K562 (cell line): ENCODE measurements around the gene NRG2. TPM values are rescaled to one million over a fixed set of nuclear protein-coding genes. Genes with fewer than 3 reads are reported as not detected.

ENCODE experiments used
- ATAC-seq: fragments of 200-7000 bp; cut with Tn5 transposase; 3 replicates; pipeline ENCODE4 v1.9.1; 2020; ENCODE audit warnings: moderate library complexity
- BruUV-seq: library from RNA; stranded (reverse); fragments of 400-500 nt; replicated peaks from 2 replicates; lab custom pipeline; 2021; lab: Mats Ljungman, UMichigan
- CTCF ChIA-PET: fragments of 300-600 bp; formaldehyde crosslinking; extraction: SDS; loops from one replicate; lab custom pipeline; 2021; ENCODE audit warnings: low intra/inter-chr PET ratio; lab: Yijun Ruan, JAX
- POLR2A ChIA-PET: fragments of 300-600, 350-650 bp; sonication (Branson Sonifier 250); formaldehyde crosslinking; extraction: SDS; loops from one replicate; lab custom pipeline; 2021; ENCODE audit warnings: antibody characterized with exemption, inconsistent platforms; lab: Yijun Ruan, JAX
- DNase-seq, 4 experiments: peaks; one replicate each; pipeline versions ENCODE4 v3.0.0 to v3.0.0-alpha.2; 2011 to 2018; ENCODE audit warnings: low spot score in 3 of 4, mixed read lengths in 3 of 4; ENCODE audit errors: extremely low read depth in 1 of 4
- FAIRE-seq: peaks from 2 replicates; lab custom pipeline; 2011; peaks lifted over from hg19 to GRCh38; lab: Jason Lieb, UNC
- H2AFZ ChIP-seq: 2 replicates; pipeline ENCODE4 v1.6.0; 2011; ENCODE audit warnings: low read depth, low read length, control low read depth, inconsistent platforms
- H3K27ac ChIP-seq: fragments of 200-600 bp; 3 replicates; pipeline ENCODE4 v1.8.0; 2011; ENCODE audit warnings: low read depth, mild to moderate bottlenecking, control low read depth, inconsistent platforms, low read length, moderate library complexity, mixed read lengths; ENCODE audit errors: extremely low read depth
- H3K27me3 ChIP-seq, 2 experiments: fragments of 300-600 bp in 1 of 2; 2 replicates in 1 of 2; 3 replicates in 1 of 2; pipeline versions ENCODE4 v1.6.0 to v1.8.0; 2011; ENCODE audit warnings: inconsistent platforms in 2 of 2, low read length in 2 of 2, mild to moderate bottlenecking in 1 of 2, mixed read lengths in 1 of 2, moderate library complexity in 1 of 2; ENCODE audit not compliant: control insufficient read depth in 2 of 2, insufficient read depth in 2 of 2
- H3K36me3 ChIP-seq: fragments of 300-600 bp; 3 replicates; pipeline ENCODE4 v1.8.0; 2011; ENCODE audit warnings: mild to moderate bottlenecking, low read length, inconsistent platforms; ENCODE audit not compliant: control insufficient read depth, insufficient read depth
- H3K4me1 ChIP-seq, 2 experiments: fragments of 200-600 bp in 1 of 2; replicated peaks in 1 of 2; 2 replicates in 1 of 2; 3 replicates in 1 of 2; pipeline versions ENCODE4 v1.5.1 to v1.8.0; 2011; ENCODE audit warnings: inconsistent platforms in 2 of 2, low read length in 2 of 2, mild to moderate bottlenecking in 1 of 2, mixed read lengths in 1 of 2, moderate library complexity in 1 of 2; ENCODE audit not compliant: control insufficient read depth in 2 of 2, insufficient read depth in 2 of 2
- H3K4me2 ChIP-seq: 2 replicates; pipeline ENCODE4 v1.6.1; 2011; ENCODE audit warnings: low read length, control low read depth, inconsistent platforms, mixed read lengths; ENCODE audit not compliant: insufficient read depth
- H3K4me3 ChIP-seq: fragments of 200-600 bp; sonication (generic), shearing (Covaris generic); 2 replicates; pipeline ENCODE4 v1.5.1; 2016; ENCODE audit warnings: control low read depth, inconsistent platforms
- H3K79me2 ChIP-seq: fragments of 200-600 bp; 3 replicates; pipeline ENCODE4 v1.8.0; 2011; ENCODE audit warnings: low read length, inconsistent platforms; ENCODE audit not compliant: control insufficient read depth, insufficient read depth
- H3K9ac ChIP-seq, 2 experiments: 2 replicates each; pipeline versions ENCODE4 v1.6.0 to v1.6.1; 2011; ENCODE audit warnings: low read depth in 2 of 2, low read length in 2 of 2, control low read depth in 1 of 2, inconsistent platforms in 1 of 2, mild to moderate bottlenecking in 1 of 2, mixed read lengths in 1 of 2; ENCODE audit not compliant: insufficient read depth in 1 of 2
- H3K9me1 ChIP-seq: one replicate; pipeline ENCODE4 v1.6.0; 2011; ENCODE audit warnings: inconsistent platforms, mild to moderate bottlenecking, low read length, moderate library complexity; ENCODE audit not compliant: control insufficient read depth, insufficient read depth
- H3K9me3 ChIP-seq: replicated peaks from 2 replicates; pipeline ENCODE4 v1.5.1; 2011; ENCODE audit warnings: low read depth, low read length, inconsistent platforms; ENCODE audit not compliant: control insufficient read depth, insufficient read depth
- H4K20me1 ChIP-seq: replicated peaks from 2 replicates; pipeline ENCODE4 v1.6.1; 2011; ENCODE audit warnings: low read length, inconsistent platforms, mixed read lengths; ENCODE audit not compliant: control insufficient read depth, insufficient read depth
- CHD2 ChIP-seq: IDR thresholded peaks from 2 replicates; pipeline ENCODE4 v1.6.1; 2011; ENCODE audit warnings: low read depth, low read length
- EP300 ChIP-seq: IDR thresholded peaks from 2 replicates; pipeline ENCODE4 v1.6.1; 2012; ENCODE audit warnings: low read length, improper control_type of control experiment
- IRF9 ChIP-seq: fragments of 450-650 bp; IDR thresholded peaks from 2 replicates; pipeline ENCODE4 v1.6.1; 2016; ENCODE audit warnings: missing biosample characterization, missing genetic modification characterization
- KAT8 ChIP-seq: fragments of 450-650 bp; IDR thresholded peaks from 2 replicates; pipeline ENCODE4 v1.6.1; 2016; ENCODE audit warnings: low read depth, mild to moderate bottlenecking
- REST ChIP-seq, 2 experiments: fragments of 450-650 bp; formaldehyde crosslinking in 1 of 2; IDR thresholded peaks; 2 replicates each; pipeline versions ENCODE4 v1.4.0 to v1.6.1; 2014 to 2020; ENCODE audit warnings: mild to moderate bottlenecking in 2 of 2, borderline replicate concordance in 1 of 2, low read depth in 1 of 2
- STAT5B ChIP-seq: fragments of 250-450 bp; sonication (Bioruptor Pico); IDR thresholded peaks from 2 replicates; pipeline ENCODE4 v1.8.0; 2021; ENCODE audit warnings: mild to moderate bottlenecking, inconsistent platforms
- TAF9B ChIP-seq: fragments of 450-650 bp; IDR thresholded peaks from 2 replicates; pipeline ENCODE4 v1.6.1; 2018; ENCODE audit warnings: mild to moderate bottlenecking; ENCODE audit not compliant: partially characterized antibody
- ZKSCAN3 ChIP-seq: fragments of 250-450 bp; sonication (Bioruptor Pico); IDR thresholded peaks from 2 replicates; pipeline ENCODE4 v1.4.0; 2020
- ZNF277 ChIP-seq: fragments of 250-450 bp; sonication (Bioruptor Pico); IDR thresholded peaks from 2 replicates; pipeline ENCODE4 v1.8.0; 2022; ENCODE audit warnings: inconsistent platforms, mild to moderate bottlenecking, moderate library complexity, borderline replicate concordance
- ZNF324 ChIP-seq: fragments of 250-450 bp; sonication (Bioruptor Pico); IDR thresholded peaks from 2 replicates; pipeline ENCODE4 v1.4.0; 2020; ENCODE audit warnings: mild to moderate bottlenecking
- WGBS: fragments of 100-300 bp; shearing (Covaris generic); methylation state at CpG from one replicate; pipeline ENCODE4 v1.1.6; 2016; ENCODE audit warnings: low coverage, mixed read lengths; ENCODE audit not compliant: insufficient coverage; ENCODE audit errors: missing lambda C conversion rate; 5-methylcytosine and 5-hydroxymethylcytosine counted together
- in situ Hi-C: fragments of 300-500 bp; cut with MboI; formaldehyde crosslinking; loops from 4 replicates; pipeline ENCODE4 v1.15.0; 2018; ENCODE audit warnings: inconsistent platforms, mixed read lengths
- intact Hi-C: fragments of 100-400 bp; cut with micrococcal nuclease; formaldehyde crosslinking; loops from 2 replicates; pipeline ENCODE4 v1.14.2; 2022
- polyA plus RNA-seq, 8 experiments: library from polyadenylated mRNA; depleted of rRNA in 4 of 8; stranded (reverse) in 5 of 8; unstranded in 3 of 8; fragments of >200 nt; fragmentation: Nextera tagmentation in 2 of 8; fragmentation: Illumina TruSeq in 1 of 8; extraction: Ambion mirVana in 2 of 8; extraction: Trizol in 1 of 8; gene quantifications; 2 replicates each; pipeline versions ENCODE4 v1.2.1 to v1.2.3, GENCODE V29; 2011 to 2014; ENCODE audit warnings: inconsistent platforms in 1 of 8, missing spikeins in 1 of 8
- total RNA-seq, 7 experiments: library from RNA; depleted of rRNA in 6 of 7; stranded (reverse); fragments of >200 nt in 6 of 7; fragmentation: Illumina TruSeq in 2 of 7; extraction: Trizol in 2 of 7; gene quantifications; 2 replicates each; pipeline versions ENCODE4 v1.2.1 to v1.2.3, GENCODE V29; 2011 to 2021; ENCODE audit warnings: low replicate concordance in 1 of 7

Gene NRG2
- total and polyA plus RNA-seq, 9 of the 15 experiments (the other 6 are each of a cell fraction or from before 2014, with no cell fraction given), result not detected

GRCh38 chr5:139820130-139820529 lies 223.0 kb downstream of the NRG2 start:
- DNase-seq (no peak), ATAC-seq (no peak), FAIRE-seq (no peak)
- Histone ChIP-seq H3K36me3 (no peaks in the 10 kb centered on the region), H3K9me3 (no peaks in the 10 kb centered on the region), H3K79me2 (no peaks in the 10 kb centered on the region), H3K9ac (no peak overlapping the region), H2AFZ (no peak overlapping the region), H3K9me1 (no peaks in the 10 kb centered on the region), H4K20me1 (no peaks in the 10 kb centered on the region), H3K4me2 (no peak overlapping the region), H3K4me3 (no peak overlapping the region), H3K4me1 (no peaks in the 10 kb centered on the region), H3K27me3 (peaks cover 33 to 83% of the 10 kb centered on the region in 2 experiments), H3K27ac (no peak overlapping the region)
- ChIA-PET CTCF (no interaction called here), POLR2A (no interaction called here)
- intact Hi-C loops, result no loop called here
- in situ Hi-C loops, result no loop called here
- 2% methylated on average over 6 of the region's 7 CpGs for WGBS
- no TSS peak for BruUV-seq
- TF ChIP-seq CHD2 (no peak), KAT8 (no peak), ZNF277 (CRISPR knock-in tag) (no peak), TAF9B (no peak), STAT5B (no peak), EP300 (no peak), ZKSCAN3 (CRISPR knock-in tag) (no peak), IRF9 (tag) (no peak), REST (IDR thresholded peaks at IDR 0.05; ENCODE audit: borderline replicate concordance) (no peak), REST (CRISPR knock-in tag; IDR thresholded peaks at IDR 0.05; ENCODE audit: low read depth) (no peak), ZNF324 (CRISPR knock-in tag) (no peak)
